Stimulated activated CD8-positive, alpha-beta memory T cell treated with anti-CD3 and anti-CD28 coated beads, Interleukin-12 subunit alpha, Interleukin-12 subunit beta, amount 100 ng/mL, for 24 hours (primary cell): ENCODE measurements around the gene FBLN2.

Experiments
- DNase-seq: peaks from one replicate; pipeline ENCODE4 v3.0.0-alpha.2; 2020; ENCODE audit errors: extremely low read depth

The FBLN2 gene

DNA sequence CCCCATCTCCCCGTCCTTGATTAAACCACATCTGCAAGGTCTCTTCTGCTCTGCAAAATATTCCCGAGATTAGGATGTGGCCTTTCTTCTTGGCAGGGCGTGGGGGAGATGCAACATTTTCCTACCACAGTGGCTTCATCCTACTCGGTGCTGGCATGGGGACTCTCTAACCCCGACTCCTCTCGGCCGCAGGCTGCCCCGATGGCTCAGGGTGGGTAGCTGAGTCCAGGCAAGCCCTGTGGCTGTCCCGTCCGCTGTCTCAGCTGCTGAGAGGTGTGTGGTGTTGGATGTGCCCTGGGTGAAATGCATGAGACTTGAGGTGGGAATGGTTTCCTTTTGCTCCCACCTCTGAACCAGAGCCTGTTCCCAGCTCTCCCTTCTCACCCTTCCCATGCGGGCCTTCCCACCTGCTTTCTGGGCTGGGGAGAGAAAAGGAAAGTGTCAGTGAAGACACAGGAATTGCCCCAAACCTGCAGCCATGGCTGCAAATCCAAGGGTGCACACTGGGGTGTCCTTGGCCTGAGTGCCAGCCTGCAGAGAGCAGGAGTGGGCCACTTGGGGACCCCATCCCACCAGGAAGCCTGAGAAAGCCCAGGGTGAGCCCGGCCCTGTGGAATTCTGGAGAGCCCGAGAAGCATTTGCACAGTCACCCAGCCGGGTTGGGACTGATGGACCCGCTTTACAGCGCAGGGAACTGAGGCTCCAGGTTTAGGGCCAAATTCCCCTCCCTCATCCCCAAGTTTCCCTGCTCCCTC is 115.0 kb downstream of the FBLN2 start:
- no peak for DNase-seq

DNA sequence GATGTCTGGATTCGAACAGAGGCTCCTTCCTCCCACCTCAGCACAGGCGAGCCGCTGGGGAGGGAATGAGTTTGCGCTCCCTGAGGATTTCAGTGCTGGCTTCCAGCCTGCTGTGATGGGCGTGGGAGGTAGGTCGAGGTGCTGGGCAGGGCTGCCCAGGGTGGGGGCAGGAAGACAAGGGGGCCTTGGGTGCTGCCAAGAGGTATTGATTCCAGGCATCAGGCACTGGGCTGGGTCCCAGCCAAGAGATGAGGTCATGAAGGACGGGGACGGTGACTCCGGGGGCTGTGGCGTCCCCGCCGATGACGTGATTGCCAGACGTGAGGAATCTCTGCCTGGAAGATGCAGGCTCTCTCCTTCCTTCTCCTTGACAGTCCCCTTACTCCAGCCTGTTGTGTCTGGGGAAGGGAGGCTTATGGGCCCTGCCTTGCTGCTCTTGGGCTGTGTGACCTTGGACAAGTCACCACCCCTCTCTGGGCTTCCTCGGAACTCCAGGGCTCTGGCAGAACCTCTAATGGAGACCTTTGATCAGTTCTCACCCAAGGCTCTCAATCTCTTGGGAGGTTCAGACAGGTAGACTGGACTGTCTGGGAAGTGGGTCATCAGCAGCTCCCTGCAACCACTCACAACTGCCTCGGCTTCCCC is 116.8 kb downstream of the FBLN2 start:
- DNase-seq: no peak

DNA sequence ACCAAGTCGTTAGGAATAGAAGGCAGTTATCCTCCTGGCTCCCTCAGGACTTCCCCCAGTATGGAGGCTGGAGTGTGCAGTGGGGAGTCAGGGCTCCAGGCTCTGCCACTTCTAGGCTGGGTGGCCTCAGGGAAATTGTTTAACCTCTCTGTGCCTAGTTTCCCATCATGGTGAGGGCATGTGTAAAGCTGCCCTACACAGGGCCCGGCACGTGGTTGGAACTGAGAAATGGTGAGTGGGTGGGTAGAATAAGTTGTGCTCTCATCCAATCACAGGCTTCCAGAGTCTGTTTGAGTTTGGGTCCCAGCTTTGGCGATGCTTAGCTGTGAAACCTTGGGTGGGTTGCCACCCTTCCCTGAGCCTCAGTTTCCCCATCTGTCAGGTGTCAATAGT is 117.3 kb downstream of the FBLN2 start:
- DNase-seq: no peak

DNA sequence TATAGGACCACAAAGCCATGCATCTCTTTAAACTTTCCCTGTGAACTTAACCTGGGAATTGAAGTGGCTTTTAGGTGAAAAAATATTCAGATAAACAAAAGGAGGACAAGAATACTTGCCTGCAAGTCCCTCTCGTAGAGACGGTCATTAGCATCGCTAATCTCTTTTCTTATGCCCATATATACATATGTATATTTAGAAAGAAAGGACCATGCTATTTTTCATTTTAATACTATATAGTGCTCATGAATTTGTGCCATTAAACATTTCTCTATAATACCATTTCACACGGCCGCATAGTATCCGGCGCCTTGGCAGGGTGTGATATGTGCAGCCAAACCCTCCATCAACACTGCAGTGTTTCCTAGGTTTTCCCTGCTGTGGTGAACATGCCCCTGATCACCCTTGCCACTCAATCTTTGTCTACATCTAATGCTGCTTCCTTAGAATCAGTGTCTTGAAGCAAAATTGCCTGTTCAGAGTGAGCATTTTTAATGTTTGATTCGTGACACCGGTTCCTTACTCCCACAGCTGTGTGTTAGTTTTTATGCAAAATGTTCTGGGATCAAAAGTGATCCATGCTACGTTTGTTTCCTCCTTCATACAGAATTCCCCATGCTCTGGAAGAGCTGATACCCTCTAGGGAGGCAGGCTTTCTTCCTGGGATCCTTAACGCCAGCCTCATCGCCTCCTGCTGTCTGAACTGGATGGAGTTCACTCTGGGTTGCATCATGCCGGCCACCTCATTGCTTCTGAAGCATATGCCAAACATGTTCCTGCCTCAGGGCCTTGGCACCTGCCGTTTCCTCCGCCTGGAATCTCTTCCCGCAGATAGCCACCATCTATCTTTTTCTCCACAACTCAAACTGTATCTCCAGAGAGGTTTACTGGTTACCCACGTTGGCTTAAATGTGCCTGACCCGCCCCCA is 118.1 kb downstream of the FBLN2 start:
- DNase-seq: no peak

DNA sequence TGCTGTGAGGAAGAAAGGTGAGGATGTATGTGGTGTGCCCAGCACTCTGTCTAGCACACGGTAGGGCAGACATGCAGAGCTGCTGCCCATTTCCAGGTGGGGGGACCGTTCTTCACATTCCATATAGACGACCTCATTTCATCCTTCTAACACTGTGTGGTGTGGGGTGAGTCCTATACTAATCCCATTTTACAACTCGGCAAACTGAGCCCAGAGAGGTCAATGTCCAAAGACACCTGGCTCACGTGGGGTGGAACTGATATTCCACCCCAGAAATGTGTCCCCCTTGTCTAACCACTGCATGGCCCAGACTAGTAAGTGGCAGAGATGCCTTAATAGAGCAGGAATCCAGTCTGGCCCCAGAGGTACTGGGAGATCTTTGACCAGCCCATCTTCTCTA is 119.2 kb downstream of the FBLN2 start:
- no peak for DNase-seq

DNA sequence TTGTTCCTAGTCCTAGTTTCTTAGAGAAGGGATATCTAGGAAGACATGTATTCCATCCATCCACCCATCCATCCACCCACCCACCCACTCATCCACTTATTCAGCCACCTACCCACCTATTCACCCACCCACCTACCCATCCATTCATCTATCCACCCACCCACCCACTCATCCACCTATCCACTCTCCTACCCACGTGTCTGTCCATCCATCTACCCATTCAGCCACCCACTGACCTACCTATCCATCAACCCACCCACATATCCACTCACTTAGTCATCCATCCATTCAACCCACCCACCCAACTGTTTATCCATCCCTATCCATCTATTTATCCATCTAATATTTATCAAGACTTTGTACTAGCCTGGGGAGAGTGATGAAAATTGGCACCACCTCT is 120.5 kb downstream of the FBLN2 start:
- DNase-seq: no peak

DNA sequence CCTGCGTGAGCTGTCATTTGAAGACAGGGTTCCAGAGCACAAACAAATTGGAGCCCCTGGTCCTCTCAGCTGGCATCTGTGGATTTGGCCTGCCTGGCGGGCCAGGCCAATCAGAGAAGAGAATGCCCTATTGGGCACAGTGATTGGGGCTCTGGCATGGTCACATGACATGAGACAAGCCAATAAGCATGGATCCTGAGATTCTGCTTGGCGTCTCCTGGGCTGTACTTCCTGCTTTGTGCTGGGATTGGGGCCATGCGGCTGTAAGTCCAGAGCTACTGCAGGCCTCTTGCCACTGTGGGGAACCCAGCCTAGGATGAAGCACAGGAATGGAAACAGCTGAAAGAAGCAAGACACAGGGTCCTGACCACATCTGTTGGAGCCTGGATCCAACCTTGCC is 121.4 kb downstream of the FBLN2 start:
- DNase-seq: no peak

DNA sequence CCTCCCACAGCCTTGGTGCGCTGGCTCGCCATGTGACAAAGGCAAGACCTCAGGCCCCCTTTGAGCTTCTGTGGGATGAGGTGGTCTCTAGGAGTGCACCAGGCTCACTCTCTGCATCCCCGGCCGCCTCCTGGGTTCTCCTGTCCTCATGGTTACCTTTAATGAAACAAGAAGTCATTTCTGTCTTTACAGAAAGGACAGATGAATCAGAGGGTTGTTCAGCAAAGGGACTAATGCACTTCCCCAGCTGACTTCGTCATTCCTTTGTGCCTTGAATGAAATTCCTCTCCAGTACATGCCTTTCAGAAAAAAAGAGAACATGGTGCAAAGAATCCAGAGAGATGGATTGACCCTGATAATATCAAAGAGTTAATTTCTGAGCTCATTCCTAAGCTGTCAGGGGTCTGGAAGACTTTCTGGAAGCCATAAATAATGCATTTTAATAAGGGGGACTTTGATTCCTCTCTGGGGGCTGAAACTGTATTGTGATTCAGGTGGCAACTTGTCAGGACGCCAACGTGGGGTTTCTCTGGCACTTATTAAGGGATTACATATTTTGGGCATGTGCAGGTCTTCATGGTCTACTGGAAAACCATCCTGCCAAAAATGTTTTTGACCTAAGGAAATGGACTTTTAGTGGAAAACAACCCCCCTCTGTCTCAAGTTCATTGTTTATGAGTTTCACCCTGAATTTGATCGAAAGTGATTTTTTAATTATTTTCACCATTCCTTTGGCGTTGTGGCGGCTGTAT is 122.7 kb downstream of the FBLN2 start:
- no peak for DNase-seq

DNA sequence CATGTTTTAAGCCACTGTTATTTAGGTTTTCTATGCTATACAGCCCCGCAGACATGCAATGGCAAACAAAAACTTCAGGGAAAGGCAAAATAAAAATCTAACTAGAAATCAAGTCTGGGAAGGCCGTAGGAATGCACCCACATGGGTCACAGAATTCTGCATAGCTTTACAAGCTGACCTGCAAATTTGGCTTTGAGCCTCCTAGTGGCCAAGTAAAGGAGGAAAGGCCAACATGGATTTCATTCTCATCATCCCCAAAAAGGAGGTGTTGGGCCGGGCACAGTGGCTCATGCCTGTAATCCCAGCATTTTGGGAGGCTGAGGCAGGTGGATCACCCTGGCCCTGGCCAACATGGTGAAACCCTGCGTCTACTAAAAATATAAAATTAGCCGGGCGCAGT is 124.3 kb downstream of the FBLN2 start:
- no peak for DNase-seq

DNA sequence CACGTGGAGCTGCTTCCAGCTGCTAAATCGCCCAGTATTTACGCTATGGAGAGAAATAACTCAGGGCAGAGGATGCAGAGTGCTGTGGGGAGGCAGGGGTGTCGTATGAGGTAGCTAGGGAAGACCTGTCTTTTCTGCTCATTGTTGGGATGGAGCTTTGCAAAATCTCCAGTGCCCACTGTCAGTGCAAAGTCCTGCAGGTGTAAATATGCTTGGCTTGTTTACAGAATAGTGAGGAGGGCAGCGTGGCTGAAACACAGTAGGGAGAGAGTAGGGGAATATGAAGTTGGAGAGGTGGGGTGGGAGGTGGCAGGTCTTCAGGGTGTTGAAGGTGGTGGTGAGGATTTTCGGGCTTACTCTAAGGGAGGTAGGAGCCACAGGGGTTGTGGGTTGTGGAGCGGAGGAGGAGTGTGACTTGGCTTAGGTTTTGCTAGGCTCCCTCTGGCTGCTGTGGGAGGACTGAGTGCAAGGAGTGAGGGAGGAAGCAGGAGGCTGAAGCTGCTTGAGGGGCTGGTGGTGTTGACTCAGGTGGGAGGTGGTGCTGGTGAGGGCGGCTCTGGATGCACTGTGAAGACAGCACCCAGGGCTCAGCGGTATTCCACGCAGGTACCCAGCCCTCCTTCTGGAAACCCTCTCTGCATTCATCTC is 125.7 kb downstream of the FBLN2 start:
- DNase-seq: no peak

DNA sequence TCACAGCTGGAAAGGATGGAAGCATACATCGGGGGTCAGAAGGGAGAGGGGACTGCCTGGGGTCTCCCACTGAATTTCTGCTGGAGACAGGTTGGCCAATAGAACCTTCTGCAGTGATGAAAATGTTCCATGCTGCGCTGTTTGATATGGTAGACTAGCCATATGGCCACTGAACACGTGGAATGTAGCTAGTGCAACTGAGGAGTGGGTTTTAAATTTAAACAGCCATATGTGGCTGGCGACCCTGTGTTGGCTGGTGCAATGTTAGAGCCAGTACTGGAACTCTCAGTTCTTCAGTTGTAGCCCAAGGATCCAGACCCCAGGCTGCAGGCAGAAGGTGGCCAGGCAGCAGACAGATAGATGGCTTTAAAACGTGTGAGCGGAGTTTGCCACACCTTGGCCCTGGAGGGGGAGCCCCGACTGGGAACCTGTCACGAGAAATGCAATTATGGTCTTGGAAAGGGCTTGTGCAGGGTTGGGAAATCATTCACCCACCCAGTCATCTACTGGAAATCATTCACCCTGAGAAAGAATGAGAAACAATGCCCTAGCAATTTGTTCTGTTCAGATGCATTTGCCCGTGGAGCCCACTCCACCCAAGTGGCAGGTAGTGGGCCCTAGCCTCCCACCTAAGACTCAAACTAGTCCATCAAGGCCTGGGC is 127.6 kb downstream of the FBLN2 start:
- no peak for DNase-seq

DNA sequence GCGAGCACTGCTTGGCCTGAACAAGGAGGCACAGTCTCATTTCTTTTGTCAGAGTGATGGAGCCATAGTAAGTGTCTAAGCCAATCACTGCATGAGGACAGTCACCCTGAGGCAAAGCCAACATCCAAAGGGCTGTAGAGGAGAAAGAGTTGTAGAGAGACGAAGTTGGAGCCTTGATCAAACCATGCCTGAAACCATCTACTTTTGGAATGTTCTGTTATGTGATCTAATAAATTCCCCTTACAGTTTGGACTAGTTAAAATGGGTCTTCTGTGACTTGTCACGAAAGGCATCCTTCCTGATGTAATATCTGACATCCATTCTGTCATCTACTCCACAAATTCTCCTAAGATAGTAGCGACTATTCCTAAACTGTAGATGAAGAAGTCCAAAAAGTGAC is 128.3 kb downstream of the FBLN2 start:
- DNase-seq: no peak

DNA sequence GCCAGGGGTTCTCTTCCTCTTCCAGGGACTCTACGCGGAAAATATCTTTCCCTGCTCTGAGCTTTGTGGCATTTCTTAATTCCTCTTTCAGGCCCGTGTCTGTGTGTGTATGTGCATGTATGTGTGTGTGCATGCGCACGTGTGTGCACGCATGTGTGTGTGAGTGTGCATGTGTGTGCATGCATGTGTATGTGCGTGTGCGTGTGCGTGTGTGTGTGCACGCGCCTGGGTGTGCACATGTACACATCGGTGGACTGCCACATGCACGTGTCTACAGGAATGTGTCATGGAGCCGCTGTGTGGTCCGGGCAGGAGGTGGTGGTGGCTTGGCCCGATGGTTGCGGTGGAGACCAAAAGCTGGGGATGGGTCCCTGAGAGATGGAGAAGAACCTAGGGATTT is 133.0 kb downstream of the FBLN2 start:
- no peak for DNase-seq

DNA sequence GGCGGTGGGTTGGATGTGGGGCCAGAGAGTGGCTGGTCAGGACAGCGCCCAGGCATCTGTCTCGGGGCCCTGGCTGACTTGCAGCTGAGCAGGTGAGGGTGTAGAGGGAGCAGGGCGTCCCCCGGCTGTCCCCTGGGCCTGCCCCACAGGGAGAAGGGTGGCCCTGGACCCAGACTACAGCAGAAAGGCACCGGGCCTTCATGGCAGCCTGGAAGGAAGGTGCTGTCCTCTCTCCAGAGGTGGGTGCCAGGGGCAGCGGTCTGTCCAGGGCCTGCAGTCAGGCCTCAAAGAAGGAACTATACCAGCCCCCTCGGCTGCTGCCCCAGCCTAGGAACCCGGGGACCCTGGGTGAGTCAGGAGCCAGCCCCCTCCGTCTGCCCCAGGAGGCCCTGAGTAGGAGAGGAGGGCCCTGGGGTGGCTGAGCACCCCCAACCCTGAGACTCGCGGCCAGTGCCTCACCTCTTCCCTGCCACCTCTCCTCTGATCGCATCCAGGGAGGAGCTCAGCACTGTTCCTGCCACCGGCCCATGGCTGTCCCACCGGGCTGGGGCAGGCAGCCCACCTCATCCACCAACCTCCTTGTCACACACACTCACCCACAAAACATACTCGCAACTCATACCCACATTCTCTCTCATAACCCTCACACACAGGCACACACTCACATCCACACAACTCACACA is 133.5 kb downstream of the FBLN2 start:
- DNase-seq: no peak

DNA sequence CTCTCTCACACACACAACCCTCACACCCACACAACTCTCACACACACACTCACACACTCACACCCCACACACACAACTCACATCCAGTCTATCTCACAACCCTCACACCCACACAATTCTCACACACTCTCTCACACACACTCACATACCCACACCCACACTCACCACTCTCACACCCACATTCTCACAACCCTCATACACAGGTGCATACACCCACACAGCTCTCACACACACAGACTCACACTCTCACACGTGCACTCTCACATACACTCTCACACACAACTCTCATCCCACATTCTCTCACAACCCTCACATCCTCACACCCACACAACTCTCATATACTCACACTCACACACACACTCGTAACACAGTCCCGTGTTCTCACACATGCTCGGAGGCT is 134.4 kb downstream of the FBLN2 start:
- DNase-seq: no peak

DNA sequence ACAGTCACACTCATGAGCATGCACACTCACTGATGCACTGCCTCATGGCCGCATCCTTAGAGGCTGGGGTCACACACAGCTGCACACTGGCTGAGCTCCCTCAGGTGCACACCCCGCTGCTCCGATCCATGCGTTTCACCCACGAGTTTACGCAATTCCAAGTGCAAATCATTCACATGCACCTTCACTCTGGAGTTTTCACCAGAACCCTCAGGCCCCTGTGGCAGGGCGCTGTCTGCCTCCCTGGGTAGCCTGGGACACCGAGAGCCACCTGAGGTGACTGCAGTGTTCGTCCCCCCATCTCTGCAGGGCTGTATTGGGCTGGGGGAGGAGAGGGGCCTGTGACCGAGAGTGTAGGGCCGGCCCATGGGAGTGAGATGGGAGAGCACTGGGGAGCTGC is 134.8 kb downstream of the FBLN2 start:
- no peak for DNase-seq

DNA sequence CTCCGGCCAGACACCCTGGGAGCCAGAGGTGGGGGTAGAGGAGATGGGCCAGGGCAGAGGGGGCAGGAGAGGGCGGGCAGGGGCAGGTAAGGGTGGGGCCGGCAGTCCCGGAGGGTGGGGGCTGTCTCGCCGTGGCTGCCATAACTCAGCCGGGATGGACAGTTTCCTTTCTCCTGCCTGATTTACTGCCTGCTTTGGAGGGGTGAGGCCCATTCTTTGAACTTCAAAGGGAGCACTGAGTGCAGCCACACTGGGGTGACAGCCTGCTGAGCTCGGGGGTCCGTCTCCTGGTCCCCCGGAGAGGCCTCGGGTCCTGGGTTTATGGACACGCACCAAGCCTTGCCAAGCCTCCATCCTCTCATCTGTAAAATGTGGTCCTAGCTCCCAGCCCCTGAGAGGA is 135.4 kb downstream of the FBLN2 start:
- no peak for DNase-seq

DNA sequence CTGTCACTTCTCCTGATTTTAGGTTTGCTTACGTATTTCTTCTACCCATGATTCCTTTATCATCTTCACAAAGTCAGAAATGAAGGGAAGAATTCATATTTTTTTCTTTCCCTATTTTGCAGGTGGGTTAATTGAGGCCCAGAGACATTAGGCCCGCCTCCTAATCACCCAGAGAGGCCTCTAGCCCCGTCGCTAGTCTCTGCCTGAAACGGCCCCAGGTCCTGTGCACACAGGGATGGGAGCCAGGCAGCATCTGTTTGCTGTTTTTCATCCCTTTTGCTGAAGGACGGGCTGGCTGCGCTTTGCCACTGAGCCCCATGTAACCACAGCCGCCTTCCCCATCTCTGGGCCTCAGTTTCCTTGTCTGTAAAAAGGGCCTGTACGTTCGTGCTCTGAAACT is 135.9 kb downstream of the FBLN2 start:
- no peak for DNase-seq

DNA sequence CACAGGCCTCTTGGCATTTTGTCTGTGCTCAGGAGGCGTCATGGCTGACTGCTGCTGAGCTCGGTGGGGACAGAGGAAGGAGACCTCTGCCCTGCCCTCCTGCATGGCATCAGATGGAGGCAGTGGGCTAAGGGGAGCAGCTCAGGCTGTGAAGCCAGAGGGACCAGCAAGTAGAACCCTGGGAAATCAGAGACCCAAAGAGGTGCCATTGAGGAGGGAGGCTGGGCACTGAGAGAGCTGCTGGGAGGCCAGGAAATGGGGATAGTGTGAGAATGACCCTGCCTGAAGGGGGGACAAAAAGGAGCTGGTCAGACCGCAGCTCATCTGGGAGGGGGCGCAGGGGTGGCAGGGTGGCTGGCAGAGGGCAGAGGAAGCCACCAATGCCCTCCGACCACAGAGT is 136.8 kb downstream of the FBLN2 start:
- no peak for DNase-seq
